Activated CD4-positive, alpha-beta T cell treated with anti-CD3 and anti-CD28 coated beads, Interleukin-2, Interleukin-6, amounts not matched to agents 100 ng/mL and 50 ng/mL, durations not matched to agents 16 hours and 8 hours (primary cell): ENCODE measurements around the gene RND3.

Source experiments
- DNase-seq: peaks from one replicate; pipeline ENCODE4 v3.0.0-alpha.2; 2020

Gene RND3

DNA sequence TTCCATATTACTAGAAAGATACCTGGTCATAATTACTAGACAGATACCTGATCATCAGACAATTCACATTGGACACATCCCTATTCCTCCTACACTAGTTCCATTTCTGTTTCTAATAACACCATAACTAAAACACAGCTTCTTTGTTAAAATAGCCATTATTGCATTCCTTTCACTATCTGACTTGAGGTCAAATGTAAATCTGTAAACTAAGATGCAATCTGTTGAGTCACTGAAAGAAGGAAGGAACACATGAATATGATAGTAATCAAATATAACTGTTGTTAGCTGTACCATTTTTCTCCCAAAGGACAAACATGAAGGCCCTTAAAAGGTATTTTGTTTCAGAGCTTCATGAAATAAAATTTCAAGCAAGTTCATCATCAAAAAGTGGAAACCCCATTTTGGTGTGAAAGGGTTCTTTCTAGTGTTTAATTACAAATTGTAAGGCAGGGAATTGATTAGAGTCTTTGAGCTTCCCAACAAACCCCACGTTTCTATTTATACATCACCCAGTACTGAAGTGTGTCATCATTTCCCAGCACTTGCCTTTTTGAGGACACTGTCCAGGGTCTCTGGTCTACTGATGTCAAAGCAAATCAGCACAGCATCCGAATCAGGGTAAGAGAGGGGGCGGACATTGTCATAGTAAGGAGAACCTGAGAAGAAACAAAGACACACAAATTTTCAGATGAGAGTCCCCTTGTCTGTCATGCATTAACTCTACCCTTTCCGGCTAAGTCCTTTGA lies 13.0 kb downstream of the RND3 start:
- DNase-seq, result no peak

DNA sequence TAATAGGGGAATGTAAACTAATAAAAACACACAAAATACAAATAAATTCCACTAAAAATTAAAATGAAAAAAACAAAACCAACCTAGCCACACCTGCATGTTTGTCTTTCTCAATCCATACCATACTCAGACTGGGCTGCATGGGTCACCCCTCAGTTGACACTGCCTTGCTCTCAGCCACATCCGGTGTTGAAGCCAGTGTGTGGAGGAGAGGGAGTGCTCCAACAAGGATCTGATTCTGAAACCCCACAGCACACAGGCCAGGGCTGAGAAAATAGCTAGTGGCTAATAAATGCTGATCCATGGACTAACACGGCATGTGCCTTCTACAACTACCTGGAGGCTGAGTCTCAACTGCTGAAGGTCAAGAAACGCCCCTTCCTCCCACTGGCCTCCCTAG lies 13.7 kb downstream of the RND3 start:
- no peak for DNase-seq

DNA sequence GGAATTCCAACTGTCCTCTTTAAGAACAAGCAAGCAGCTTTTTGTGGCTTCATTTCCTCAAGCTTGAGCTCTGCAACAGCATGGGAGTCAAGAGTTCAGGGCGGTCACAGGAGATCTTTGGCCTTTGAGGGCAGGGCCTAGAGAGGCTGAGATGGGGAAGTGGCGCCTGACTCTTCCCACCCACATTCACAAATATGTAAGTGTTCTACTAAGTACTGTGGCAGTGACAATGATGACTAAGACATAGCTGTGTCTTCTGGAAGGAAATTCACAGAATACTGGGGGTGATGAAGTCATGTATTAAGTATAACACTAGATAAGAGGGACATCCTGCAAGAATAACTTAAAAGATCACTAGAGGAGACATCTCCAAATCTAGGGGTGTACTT lies 15.0 kb downstream of the RND3 start:
- no peak for DNase-seq

DNA sequence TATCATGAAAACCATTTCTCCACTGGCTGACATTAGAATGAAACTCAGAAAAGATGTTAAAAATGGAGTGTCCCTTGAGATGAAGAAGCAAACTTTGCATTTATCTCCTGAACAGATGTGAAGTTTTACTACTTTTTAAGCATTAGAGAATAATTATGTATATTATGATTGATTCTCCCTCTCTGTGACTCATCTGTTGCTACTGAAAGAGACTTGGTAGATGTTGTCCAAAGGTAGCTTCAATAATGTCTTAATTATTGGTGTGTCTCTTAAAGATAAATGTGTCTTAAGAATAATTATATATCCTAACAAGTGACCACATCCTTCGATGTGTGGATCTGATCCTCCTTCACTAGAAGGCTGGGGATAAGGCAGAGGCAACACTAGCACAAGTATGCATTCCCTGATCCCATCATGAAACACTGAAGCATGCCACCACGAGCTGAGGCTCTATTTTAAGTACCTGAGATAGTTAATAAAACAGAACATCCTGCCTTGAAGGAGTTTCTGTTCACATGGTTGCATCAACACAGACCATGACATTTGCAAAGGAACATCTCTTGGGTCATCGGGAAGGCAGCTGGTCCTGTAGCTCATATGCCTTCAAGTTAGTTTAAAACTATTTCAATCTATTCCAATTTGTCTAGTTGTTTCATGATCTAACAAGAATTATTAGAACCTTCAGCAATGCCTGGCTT lies 15.5 kb downstream of the RND3 start:
- no peak for DNase-seq

DNA sequence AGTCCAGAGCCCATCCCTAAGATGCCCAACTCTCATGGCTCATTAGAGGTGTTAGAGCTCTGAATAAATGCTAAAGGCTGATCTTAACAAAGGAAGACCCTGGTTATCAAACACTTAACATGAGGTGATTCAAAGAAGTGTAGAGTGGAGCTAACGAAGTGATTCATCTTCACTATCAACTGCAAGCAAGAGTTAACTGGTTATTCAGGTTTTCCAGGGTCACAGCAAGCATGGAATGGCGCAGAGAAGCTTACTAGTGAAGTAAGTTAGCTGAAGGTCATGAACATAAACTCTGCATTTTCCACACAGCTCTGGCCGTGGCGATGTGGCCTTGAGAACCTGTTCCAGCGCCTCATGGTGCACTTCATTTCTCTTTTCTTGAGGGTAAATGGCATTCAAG lies 17.0 kb downstream of the RND3 start:
- DNase-seq, result no peak

DNA sequence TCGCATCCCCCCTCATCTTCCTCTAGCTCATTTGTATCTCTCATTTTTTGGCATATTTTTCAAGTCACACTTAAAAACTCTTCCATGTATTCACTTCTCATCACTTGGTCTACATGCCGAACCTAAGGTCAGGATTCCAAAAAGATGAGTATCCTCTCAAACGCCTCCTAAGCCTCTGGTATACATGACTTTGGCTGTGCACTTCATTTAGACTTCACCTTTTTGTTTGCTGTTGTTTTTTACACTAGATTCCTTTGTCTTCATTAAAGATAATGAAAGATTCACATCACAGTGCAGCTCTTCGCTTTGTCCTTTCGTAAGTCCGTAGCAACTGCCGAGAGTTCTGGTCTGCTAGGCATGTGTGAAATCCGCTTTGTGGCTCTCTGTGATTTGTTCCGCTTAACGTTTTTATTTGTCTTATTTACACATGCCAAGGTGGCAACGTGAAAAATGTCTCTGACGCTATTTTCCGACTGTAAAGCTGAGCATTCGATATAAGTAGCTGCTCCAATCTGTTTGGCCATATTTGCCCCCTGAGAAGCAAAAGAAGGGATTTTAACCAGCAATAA lies 17.7 kb downstream of the RND3 start:
- no peak for DNase-seq

DNA sequence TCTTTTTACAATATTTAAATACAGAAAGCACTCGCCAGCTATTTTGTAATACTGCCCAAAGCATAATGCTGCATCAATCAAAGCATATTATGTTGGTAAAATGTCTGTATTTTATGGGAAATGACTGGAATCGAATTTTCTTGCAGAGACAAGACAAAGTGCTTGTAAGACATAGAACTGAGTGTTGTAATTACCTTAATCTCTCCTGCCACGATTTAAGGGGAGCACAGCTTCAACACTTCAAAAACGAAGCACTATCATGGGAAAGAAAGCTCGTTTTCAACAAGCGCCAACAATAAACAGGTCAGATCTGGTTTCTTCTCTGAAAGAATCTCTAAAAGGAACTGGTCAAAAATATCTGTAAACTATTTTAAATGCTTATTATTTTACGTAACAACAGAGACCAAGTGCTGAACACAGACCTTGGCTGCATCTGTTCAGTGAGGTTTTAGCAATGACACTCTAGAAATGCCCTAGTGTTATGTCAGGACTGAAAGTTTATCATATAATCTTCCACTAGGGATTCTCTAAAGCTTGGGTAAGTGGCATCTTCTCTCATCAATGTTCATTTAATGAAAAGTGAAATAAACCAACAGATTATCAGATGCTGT lies 19.0 kb downstream of the RND3 start:
- DNase-seq, result no peak

DNA sequence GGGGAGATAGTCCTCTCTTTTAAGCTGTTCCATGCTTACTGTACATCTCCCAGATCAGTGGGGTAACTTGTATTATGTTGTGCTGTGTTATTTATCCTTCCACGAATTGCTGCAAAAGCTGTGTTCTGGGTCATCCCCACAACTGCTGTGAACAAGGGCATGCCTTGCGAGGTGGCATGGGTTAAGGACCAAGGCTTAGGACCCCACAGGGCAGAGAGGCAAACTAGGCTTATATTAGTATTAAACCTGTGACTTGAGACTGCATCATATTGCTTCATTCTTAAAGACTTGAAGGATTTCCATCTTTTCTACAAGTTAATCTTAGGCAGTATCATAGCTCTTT lies 19.9 kb downstream of the RND3 start:
- no peak for DNase-seq

DNA sequence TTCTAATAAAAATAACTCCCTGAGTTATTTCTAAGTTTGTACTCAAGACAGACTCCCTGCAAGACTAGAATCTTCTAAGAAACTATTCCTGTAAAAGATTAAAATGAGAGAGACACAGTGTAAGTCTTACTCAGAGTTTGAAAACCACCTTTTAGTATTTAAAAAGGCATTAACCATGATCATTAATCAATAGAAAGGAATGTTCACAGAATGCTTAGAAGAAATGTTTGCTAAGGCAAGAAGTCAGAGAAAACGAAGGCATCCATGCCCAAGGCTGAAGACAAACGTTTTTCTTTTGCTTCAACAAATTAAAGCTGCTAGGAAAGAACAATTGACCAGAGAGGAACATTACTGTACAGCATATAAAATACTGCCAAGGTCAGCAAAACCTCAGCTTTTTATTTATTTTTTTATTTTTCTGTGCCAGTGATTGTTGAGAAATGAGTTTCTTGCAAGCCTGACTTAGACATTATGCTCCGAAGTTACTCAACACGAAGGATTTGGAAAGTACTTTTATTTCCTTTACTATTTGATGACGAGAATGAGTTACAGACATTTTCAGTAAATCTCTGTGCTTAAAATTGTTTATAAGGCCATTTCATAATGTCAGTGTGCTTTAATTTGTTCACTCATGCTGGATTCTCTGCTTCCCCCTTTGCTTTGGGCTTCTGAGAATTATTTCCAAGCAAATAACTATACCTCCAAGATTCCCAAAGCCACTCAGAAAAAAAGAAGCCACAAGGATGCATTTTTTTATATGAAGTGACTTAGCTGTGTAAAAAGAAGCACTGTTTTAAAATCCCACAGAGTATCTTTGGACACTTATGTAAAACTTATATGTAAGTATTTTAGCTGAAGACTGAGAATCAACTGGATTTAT lies 20.5 kb downstream of the RND3 start:
- DNase-seq, result no peak

DNA sequence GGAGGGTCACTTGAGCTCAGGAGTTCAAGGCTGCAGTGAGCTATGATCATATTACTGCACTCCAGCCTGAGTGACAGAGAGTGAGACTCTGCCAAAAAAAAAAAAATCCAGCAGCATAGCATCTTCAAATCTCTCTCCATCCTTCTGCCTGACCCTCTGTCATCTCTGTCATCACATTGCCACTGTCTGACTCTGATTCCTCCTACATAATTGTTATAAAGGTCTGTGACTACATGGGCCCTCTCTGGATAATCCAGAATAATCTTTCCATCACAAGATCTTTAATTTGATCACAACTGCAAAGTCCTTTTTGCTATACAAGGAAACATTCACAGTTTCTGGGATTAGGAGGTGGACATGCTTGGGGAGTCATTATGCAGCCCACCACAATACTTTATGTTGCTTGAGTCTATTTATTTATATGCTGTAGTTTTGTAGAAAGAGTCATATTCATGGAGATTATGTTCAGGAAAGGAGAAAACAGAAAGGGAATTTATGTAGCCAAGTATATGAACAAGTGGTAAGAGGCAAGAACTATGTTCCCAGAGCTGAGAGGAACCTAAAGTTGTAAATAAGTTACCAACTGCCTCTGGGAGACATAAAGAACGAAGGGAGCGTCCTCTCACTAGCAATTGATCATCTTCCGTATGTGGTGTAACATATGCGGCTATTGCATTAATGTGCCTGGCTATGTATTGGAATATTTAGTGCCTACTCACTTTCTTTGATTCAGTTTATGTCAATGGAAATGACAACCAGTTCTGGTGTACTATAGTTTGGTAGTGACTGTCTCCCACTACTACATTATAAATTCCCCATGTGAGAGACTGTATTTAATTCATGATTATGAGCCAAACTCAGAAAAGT lies 21.5 kb downstream of the RND3 start:
- DNase-seq, result no peak

DNA sequence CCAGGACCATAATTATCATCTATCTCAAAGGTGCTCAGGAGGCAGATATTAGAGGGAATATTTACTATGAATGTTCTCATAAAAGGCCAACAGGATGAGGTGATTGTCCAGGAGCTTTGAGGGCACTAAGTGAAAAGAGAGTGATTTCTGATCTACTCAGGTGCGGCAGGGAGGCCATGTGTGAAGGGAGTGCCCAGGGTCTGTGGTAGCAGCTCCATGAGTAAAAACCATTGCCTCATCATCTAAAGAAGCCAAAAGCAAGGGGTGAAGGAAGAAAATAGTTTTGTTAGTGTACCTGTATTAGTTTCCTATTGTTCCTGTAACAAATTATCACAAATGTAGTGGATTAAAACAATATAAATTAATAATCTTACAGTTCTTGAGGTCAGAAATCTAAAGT lies 22.5 kb downstream of the RND3 start:
- no peak for DNase-seq

DNA sequence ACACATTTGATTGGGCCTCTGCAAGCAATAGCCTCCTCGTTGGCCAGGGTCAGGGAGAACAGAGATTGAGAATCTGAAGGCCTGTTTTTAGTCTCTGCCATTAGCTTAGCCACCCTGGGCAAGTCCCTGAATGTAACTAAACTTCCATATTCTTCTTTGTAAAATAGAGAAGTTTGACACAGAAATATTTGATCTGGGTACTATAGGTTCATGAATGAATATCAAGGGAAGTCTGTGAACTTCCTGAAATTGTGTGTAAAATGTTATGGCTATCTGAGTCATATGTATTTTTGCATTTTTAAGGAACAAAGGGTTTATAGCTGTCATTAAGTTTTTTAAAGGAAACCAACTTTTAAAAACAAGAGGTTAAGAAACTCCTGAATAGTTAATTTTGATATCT lies 23.2 kb downstream of the RND3 start:
- no peak for DNase-seq

DNA sequence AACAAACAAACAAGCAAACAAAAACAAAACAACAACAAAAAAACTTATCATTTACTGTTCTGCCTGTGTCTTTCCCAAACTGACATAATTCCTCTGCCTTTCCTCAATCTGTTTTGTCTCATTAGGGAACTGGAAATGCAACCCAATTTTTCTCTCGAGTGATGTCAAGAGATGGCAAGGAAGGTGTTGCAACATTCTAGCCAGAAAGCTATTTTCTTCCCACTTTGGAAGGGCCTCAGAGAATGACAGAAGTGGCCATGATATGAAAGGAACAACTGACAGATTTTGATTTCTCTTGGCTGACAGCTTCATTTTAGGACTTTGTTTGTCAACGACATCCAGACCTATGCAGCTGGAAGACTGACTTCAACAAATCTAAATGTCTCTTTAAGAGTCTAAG lies 24.7 kb downstream of the RND3 start:
- no peak for DNase-seq

DNA sequence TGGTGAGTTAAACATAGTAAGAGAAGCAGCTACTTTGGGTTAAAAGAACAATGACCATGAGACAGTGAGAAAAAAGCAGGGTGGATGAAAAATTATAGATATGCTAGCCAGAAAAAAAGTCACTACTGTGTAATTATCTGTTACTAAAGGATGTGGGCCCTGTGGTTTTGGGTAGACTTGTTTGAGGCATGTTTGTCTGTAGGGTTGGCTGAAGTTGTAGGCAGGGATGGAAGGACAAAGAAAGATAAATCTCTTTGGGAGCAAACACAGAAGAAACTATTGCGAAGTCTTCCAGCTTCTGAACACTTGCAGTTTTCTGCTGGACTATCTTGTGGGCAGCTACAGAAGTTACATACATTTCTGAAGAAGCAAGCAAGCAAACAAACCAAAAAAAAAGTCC lies 28.2 kb downstream of the RND3 start:
- no peak for DNase-seq

DNA sequence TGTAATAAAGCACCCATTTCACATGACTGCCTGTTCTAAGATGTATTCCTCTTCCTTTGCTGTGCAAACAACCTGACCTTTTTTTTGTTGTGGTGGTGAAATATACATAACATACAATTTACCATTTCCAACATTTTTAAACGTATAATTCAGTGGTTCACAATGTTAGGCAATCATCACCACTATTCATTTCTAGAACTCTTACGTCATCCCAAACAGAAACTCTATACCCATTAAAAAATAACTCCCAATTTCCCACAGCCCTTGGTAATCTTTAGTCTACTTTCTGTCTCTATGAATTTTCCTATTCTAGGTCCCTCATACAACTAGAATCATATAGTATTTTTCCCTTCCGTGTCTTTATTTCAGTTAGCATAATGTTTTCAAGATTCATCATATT lies 36.7 kb downstream of the RND3 start:
- DNase-seq, result no peak

DNA sequence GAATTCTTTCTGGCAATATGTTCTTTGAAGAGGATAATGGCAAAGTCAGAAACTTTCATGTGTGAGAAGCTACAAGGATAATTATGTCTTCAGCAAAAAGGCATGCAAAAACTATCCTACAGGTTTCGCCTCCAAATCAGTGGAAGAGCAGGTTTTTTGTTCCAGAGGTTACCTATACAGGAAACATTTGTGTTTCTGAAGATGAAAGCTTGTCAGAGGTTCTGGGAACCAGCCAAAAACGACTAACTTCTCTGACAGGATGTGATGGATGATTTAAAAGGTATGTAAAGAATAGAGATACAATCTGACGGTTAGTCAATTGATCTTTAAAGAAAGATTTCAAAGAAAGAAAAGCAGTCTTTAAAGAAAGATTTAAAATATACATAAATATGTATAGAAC lies 37.6 kb downstream of the RND3 start:
- no peak for DNase-seq

DNA sequence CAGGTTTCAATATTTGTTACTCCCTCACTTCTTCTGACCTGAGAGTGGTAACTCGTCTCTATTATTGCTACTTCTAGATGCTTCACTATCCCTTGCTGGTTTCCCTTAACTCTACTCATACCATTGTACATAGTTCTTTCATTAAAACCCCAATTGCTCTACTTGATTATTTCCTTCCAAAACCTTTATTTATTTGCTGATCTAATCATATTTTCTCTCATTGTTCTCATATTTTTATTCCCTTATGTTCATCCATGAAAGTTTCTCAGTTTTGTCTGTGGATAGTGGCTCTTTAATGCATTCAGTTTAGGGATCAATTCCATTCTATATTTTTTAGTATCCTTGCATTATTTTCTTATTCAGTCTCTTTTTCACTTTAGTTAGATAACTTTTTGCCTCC lies 42.1 kb downstream of the RND3 start:
- no peak for DNase-seq

DNA sequence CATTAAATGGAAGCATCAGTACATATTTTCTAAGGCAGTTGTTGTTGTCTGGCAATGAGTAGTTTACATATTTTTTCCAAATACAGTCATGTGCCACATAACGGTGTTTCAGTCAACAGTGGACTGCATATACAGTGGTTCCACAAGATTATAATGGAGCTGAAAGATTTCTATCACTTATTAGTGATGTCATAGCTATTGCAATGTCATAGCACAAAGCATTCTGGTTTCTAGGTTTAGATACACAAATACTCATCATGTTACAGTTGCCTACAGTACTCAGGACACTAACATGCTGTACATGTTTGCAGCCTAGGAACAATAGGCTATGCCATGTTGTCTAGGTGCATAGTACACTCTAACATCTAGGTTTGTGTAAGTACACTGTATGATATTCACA lies 45.0 kb downstream of the RND3 start:
- DNase-seq, result no peak

DNA sequence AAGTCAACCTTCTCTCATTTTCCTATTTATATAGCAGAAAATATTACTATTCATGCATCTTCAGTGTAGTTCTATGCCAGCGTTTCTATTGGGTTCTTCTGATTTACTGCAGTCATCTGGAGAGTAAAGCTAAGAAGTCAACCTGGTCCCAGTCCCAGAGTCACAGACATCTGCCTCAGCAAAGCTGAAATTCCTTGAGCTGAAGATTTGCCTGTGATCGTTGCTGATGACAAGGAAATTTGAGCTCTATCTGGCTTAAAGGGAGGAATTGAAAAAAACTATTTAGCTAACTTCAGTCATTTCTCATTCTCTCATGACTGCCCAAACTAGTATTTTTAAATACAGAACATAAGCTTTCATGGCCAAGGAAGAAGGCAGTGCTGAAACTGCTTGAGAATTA lies 45.7 kb downstream of the RND3 start:
- DNase-seq, result no peak

DNA sequence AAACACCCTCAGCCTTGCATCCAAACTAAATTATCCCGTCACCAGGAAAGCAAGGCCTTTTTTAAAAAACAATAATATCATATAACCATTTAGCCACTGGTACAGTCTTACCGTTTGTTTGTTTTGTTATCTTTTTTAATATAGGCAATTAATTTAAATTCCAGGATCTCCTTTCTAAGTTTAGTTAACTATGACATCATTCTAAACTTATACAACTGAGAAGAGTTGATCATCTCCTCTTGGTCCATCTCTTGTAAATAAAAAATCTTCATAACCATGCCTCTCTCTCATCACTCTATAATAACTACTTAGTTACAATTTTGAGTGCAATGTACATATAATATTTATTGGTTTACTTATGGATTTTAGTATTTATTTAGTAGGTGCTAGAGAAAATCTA lies 46.2 kb downstream of the RND3 start:
- no peak for DNase-seq

DNA sequence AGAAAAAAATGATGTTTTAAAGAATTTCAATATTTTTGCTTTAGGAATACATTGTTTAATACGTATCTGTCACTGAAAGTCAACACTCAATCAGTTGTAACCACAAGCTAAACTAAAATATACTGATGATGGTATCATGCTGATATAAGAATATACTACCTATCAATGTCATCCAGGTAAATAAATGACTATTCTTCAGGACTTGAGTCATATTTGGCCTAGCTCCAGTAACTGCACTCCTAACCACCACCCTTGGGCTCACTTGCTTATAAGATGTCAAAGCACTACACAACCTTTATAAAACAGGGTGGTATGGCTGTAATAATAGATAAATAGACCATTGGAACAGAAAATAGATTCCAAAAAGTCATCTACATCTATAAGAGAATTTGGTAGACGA lies 48.8 kb downstream of the RND3 start:
- no peak for DNase-seq

DNA sequence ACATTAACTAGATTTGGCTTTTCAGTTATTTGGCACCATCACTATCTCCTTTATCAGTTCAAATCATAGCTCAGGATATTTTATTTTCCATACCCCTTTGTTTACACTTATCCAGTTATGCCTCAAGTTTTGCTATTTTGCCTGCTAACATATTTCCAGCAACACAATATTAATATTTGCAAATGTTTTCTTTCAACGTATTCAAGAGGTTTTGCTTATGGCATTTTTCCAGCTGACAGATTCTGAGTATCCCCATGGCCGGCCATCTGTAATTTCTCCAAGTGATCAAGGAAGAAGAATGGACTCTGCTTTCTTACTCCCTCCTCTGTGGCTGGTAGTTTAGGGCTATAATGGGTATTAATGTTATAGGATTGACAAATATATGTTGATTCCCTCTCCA lies 49.4 kb downstream of the RND3 start:
- DNase-seq, result no peak

DNA sequence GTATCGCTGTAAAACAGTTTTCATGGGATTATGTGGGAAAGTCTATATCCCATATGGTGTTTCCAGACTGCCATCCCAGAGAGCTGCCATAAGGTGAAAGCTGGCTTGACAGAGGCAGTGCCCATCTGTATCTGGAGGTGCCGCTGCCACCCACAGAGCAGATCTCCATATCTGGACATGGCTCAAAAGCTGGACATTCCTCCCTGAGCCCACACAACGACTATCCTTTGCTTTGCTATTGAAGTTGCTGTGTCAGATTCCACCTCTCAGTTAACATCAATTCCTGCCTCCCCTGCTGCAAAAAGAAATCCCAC lies 55.2 kb downstream of the RND3 start:
- no peak for DNase-seq
